ENCODE data around the gene ENTPD8. TPM values are rescaled to one million over a fixed set of nuclear protein-coding genes. Genes with fewer than 3 reads are reported as not detected.

The ENTPD8 gene
- total and polyA plus RNA-seq, 2 donors (not counting 3 experiments of a cell fraction or from before 2014, with no cell fraction given) = 0.44 to 0.51 TPM

GRCh38 chr9:137433349-137433915 lies 7.7 kb downstream of the ENTPD8 start:
- no peaks in the 10 kb centered on the region for H3K9me1 ChIP-seq (replicated peaks; ENCODE audit: control insufficient read depth, extremely low read depth, insufficient read depth, low read length)
- dilution Hi-C loops (cut with MboI; ENCODE audit: extremely low pct_ligation_motif_present, low sequenced_read_pairs) = no loop called here
- no peaks in the 10 kb centered on the region for H4K20me1 ChIP-seq (replicated peaks; ENCODE audit: control insufficient read depth, extremely low read depth, insufficient read depth, low read length)
- H3K79me2 ChIP-seq (ENCODE audit: control insufficient read depth, insufficient read depth, low read length) = no peaks in the 10 kb centered on the region
- no peak overlapping the region for H2AFZ ChIP-seq (ENCODE audit: low read depth, low read length)
- no peak for DNase-seq (ENCODE audit: low read depth, low spot score)
- H3K4me3 ChIP-seq (replicated peaks in 1 of 3; ENCODE audit: insufficient read depth in 1 of 3, low read depth in 1 of 3, low read length in 3 of 3) = no peak overlapping the region
- no peak overlapping the region for H3K9ac ChIP-seq (replicated peaks; ENCODE audit: extremely low read depth, insufficient read depth, low read length)
- H3K4me2 ChIP-seq (ENCODE audit: insufficient read depth, low read length) = no peak overlapping the region
- ChIA-PET POLR2A (no interaction called here), CTCF (interaction anchor here (1.4 to 4.5 kb wide), 3 partner anchors 9 to 12 kb away, joined by 3 to 28 read pairs (median 3); partner anchors contain the start of genes EXD3 and NOXA1)
- H3K9me3 ChIP-seq (replicated peaks; ENCODE audit: control insufficient read depth, insufficient read depth, low read length) = no peaks in the 10 kb centered on the region
- H3K4me1 ChIP-seq (ENCODE audit: control insufficient read depth, extremely low read depth, insufficient read depth, low read length) = no peaks in the 10 kb centered on the region
- no peak overlapping the region for H3K27ac ChIP-seq (ENCODE audit: insufficient read depth, low read depth, low read length)
- no peak for FAIRE-seq
- intact Hi-C loops (cut with micrococcal nuclease) = no loop called here
- no peaks in the 10 kb centered on the region for H3K27me3 ChIP-seq (ENCODE audit: control insufficient read depth in 2 of 2, insufficient read depth in 2 of 2, low read length in 2 of 2)
- no TSS peak for BruUV-seq (replicated peaks)
- TF ChIP-seq MYC (IDR thresholded peaks at IDR 0.05; ENCODE audit: low read depth, low read length) (no peak), EZH2 (IDR thresholded peaks at IDR 0.05; ENCODE audit: borderline replicate concordance, low read depth, low read length, severe bottlenecking) (no peak), FOS (IDR thresholded peaks at IDR 0.05; ENCODE audit: borderline replicate concordance, insufficient read depth, low read length) (no peak), POLR2AphosphoS5 (IDR thresholded peaks at IDR 0.05; ENCODE audit: insufficient read depth, low read depth, low read length) (no peak), GATA2 (IDR thresholded peaks at IDR 0.05; ENCODE audit: insufficient read depth, insufficient read length, low read depth, low read length) (no peak), MAX (IDR thresholded peaks at IDR 0.05; ENCODE audit: insufficient read depth, insufficient read length) (no peak)
- H3K36me3 ChIP-seq (ENCODE audit: control insufficient read depth in 2 of 2, extremely low read depth in 1 of 2, insufficient read depth in 2 of 2, low read length in 2 of 2) = no peaks in the 10 kb centered on the region

- no peak for DNase-seq (ENCODE audit: low read depth, low spot score)
These were observed 8.3 kb downstream of the ENTPD8 start for GRCh38 chr9:137432687-137433348.

More at GRCh38 chr9:137432687-137433348, 8.3 kb downstream of the ENTPD8 start:
- Histone ChIP-seq H3K27ac (ENCODE audit: insufficient read depth, low read depth, low read length) (no peak overlapping the region), H3K27me3 (ENCODE audit: control insufficient read depth in 2 of 2, insufficient read depth in 2 of 2, low read length in 2 of 2) (no peaks in the 10 kb centered on the region), H3K9me3 (replicated peaks; ENCODE audit: control insufficient read depth, insufficient read depth, low read length) (no peaks in the 10 kb centered on the region), H3K4me3 (replicated peaks in 1 of 3; ENCODE audit: insufficient read depth in 1 of 3, low read depth in 1 of 3, low read length in 3 of 3) (no peak overlapping the region), H2AFZ (ENCODE audit: low read depth, low read length) (no peak overlapping the region), H3K4me1 (ENCODE audit: control insufficient read depth, extremely low read depth, insufficient read depth, low read length) (no peaks in the 10 kb centered on the region), H3K79me2 (ENCODE audit: control insufficient read depth, insufficient read depth, low read length) (no peaks in the 10 kb centered on the region), H4K20me1 (replicated peaks; ENCODE audit: control insufficient read depth, extremely low read depth, insufficient read depth, low read length) (no peaks in the 10 kb centered on the region), H3K4me2 (ENCODE audit: insufficient read depth, low read length) (no peak overlapping the region), H3K9me1 (replicated peaks; ENCODE audit: control insufficient read depth, extremely low read depth, insufficient read depth, low read length) (no peaks in the 10 kb centered on the region), H3K36me3 (ENCODE audit: control insufficient read depth in 2 of 2, extremely low read depth in 1 of 2, insufficient read depth in 2 of 2, low read length in 2 of 2) (no peaks in the 10 kb centered on the region), H3K9ac (replicated peaks; ENCODE audit: extremely low read depth, insufficient read depth, low read length) (no peak overlapping the region)
- BruUV-seq (replicated peaks) = no TSS peak
- CTCF ChIA-PET = interaction anchor here (1.6 to 4.5 kb wide), 2 partner anchors 9 to 10 kb away, joined by 3 to 28 read pairs; partner anchors contain the start of genes EXD3 and NOXA1
- TF ChIP-seq MYC (IDR thresholded peaks at IDR 0.05; ENCODE audit: low read depth, low read length) (no peak), POLR2AphosphoS5 (IDR thresholded peaks at IDR 0.05; ENCODE audit: insufficient read depth, low read depth, low read length) (no peak), JUN (IDR thresholded peaks at IDR 0.05; ENCODE audit: borderline replicate concordance, insufficient read depth, insufficient read length, low read depth) (no peak), GATA2 (IDR thresholded peaks at IDR 0.05; ENCODE audit: insufficient read depth, insufficient read length, low read depth, low read length) (no peak), MAX (IDR thresholded peaks at IDR 0.05; ENCODE audit: insufficient read depth, insufficient read length) (no peak), POLR2A (IDR thresholded peaks at IDR 0.05; ENCODE audit: low read depth, low read length) (no peak), CTCF (IDR thresholded peaks at IDR 0.05; ENCODE audit: extremely low read depth in 1 of 2, insufficient read depth in 1 of 2, low read depth in 1 of 2, low read length in 2 of 2) (no peak), EZH2 (IDR thresholded peaks at IDR 0.05; ENCODE audit: borderline replicate concordance, low read depth, low read length, severe bottlenecking) (no peak), FOS (IDR thresholded peaks at IDR 0.05; ENCODE audit: borderline replicate concordance, insufficient read depth, low read length) (no peak)
- FAIRE-seq = no peak
- POLR2A ChIA-PET = no interaction called here
- dilution Hi-C loops (cut with MboI; ENCODE audit: extremely low pct_ligation_motif_present, low sequenced_read_pairs) (no loop called here), intact Hi-C loops (cut with micrococcal nuclease) (no loop called here)

All from endothelial cell of umbilical vein (primary cell).